Neural crest cell (in vitro differentiated cells): ENCODE data around the gene TSSC4. TPM values are rescaled to one million over a fixed set of nuclear protein-coding genes. Genes with fewer than 3 reads are reported as not detected.

Source experiments
- DNase-seq: peaks from one replicate; pipeline ENCODE4 v3.0.0; 2021; ENCODE audit warnings: low read depth, mixed read lengths, low spot score
- H3K27ac Mint-ChIP-seq: one replicate; pipeline ENCODE4 v1.8.0; 2021; ENCODE audit warnings: mild to moderate bottlenecking, mixed read lengths; ENCODE audit not compliant: unreplicated experiment
- H3K27me3 Mint-ChIP-seq: 2 replicates; pipeline ENCODE4 v1.8.0; 2021; ENCODE audit warnings: low read depth, mild to moderate bottlenecking, mixed read lengths
- H3K36me3 Mint-ChIP-seq: 2 replicates; pipeline ENCODE4 v1.8.0; 2021; ENCODE audit warnings: low read depth, mild to moderate bottlenecking, mixed read lengths
- H3K4me1 Mint-ChIP-seq: 2 replicates; pipeline ENCODE4 v1.8.0; 2021; ENCODE audit warnings: mixed read lengths
- H3K4me3 Mint-ChIP-seq: one replicate; pipeline ENCODE4 v1.8.0; 2021; ENCODE audit warnings: mild to moderate bottlenecking, mixed read lengths
- H3K9me3 Mint-ChIP-seq: 2 replicates; pipeline ENCODE4 v1.8.0; 2021; ENCODE audit warnings: mixed read lengths
- CTCF ChIP-seq: fragments of 200-600 bp; sonication (generic); conservative IDR thresholded peaks from 2 replicates; pipeline ENCODE4 v1.5.0; 2021; ENCODE audit warnings: antibody characterized with exemption, mild to moderate bottlenecking
- total RNA-seq: library from RNA; stranded (reverse); gene quantifications from 2 replicates; pipeline ENCODE4 v1.2.1, GENCODE V29; 2021

TSSC4 gene
- total RNA-seq, 1 donor from 2014 or later, result 60.1 TPM

DNA sequence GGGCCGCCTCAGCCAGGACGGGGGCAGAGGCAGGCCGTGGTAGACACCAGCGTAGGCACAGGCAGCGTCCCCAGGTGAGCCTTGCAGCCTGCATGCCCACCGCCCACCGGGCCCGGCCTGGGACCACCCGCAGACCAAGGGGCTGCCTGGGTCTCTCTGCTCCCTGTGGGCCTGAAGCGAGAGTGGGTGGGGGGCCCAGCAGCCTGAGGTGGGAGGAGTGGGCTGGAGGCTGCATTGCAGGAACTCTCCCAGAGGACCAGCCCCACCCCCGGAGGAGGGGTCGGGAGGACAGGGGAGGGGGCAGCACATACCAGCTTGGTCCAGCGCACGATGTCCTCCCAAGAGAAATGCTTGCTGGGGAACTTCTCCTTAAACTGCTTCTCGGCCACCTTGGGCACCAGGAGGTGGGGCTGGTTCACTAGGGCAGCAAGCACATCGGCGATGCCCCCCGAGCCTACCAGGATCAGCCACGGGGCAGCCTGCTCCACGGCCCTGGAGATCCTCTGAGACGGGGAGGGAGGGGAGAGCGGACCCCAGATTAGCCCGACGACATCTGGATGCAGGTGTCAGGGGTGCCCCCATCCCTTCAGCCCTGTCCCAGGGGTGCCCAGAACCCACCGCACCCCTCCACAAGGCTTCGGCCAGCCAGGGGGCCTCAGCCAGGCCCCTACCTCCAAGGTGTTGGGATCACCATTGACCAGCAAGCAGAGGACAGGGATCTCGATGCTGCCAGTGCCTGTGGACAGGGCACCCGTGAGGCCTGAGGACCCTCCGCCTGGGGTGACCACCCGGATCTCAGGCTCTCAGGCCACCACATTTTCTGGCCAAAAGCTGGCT is 17.5 kb downstream of the TSSC4 start:
- Mint-ChIP-seq H3K9me3 (no peaks in the 10 kb centered on the region), H3K27me3 (no peaks in the 10 kb centered on the region), H3K27ac (no peak overlapping the region), H3K36me3 (no peaks in the 10 kb centered on the region), H3K4me1 (no peaks in the 10 kb centered on the region), H3K4me3 (no peak overlapping the region)
- no peak for DNase-seq
- TF ChIP-seq CTCF, result no peak

DNA sequence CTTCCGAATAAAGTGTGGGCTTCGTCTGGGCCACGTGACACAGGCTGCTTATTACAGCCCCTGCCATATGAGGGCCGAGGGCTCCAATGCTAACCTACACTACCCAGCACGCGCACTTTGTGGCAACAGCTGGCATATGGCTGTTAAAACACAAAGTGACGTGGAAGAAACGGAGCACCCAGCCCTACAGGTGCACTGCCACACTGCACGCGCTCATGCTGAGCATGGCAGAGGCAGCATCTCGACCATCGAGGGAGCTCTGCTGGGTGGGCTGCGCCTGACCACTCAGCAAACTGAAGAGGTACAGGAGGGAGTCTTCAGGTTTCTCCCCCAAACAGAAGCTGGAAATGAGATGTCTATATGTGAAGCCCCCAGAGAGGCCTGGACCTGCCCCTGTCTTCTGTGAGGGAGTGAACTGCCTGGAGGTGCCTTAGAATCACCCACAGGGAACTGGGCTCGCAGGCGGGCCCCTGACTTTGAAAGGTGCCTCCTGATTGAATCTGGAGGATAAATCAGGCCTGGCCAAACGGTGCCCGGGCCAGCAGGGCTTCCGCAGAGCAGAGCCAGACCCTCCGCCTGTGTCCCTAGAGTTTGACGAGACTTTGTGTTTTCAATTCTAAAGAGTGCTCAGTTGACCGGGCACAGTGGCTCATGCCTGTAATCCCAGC is 18.3 kb downstream of the TSSC4 start:
- Mint-ChIP-seq H3K36me3 (no peaks in the 10 kb centered on the region), H3K27ac (no peak overlapping the region), H3K4me3 (no peak overlapping the region), H3K27me3 (no peaks in the 10 kb centered on the region), H3K4me1 (no peaks in the 10 kb centered on the region), H3K9me3 (no peaks in the 10 kb centered on the region)
- DNase-seq, result no peak
- TF ChIP-seq CTCF, result no peak

GRCh38 chr11:2419638-2420501 is 19.3 kb downstream of the TSSC4 start:
- Mint-ChIP-seq H3K4me3 (no peak overlapping the region), H3K36me3 (no peaks in the 10 kb centered on the region), H3K27me3 (no peaks in the 10 kb centered on the region), H3K9me3 (no peaks in the 10 kb centered on the region), H3K4me1 (no peaks in the 10 kb centered on the region), H3K27ac (no peak overlapping the region)
- peak; percentile 88 for TF ChIP-seq CTCF
- peak; percentile 81 for DNase-seq

- DNase-seq, result peak; percentile 75
- TF ChIP-seq CTCF, result peak; percentile 93
- H3K27ac Mint-ChIP-seq, result no peak overlapping the region
- H3K4me1 Mint-ChIP-seq, result no peaks in the 10 kb centered on the region
- H3K36me3 Mint-ChIP-seq, result no peaks in the 10 kb centered on the region
- no peak overlapping the region for H3K4me3 Mint-ChIP-seq
- no peaks in the 10 kb centered on the region for H3K27me3 Mint-ChIP-seq
- H3K9me3 Mint-ChIP-seq, result no peaks in the 10 kb centered on the region
Observed at GRCh38 chr11:2420502-2421225, 20.1 kb downstream of the TSSC4 start.
